Keratinocyte (primary cell): ENCODE measurements around the gene NES. TPM values are rescaled to one million over a fixed set of nuclear protein-coding genes. Genes with fewer than 3 reads are reported as not detected.

ENCODE experiments used
- DNase-seq: peaks from one replicate; pipeline ENCODE4 v3.0.0-alpha.2; 2011; ENCODE audit warnings: low read depth, missing footprints, low spot score
- FAIRE-seq: peaks from 2 replicates; lab custom pipeline; 2011; peaks lifted over from hg19 to GRCh38; lab: Jason Lieb, UNC
- H2AFZ ChIP-seq: 2 replicates; pipeline ENCODE4 v1.6.0; 2012; ENCODE audit warnings: low read length, control low read depth, inconsistent platforms; ENCODE audit not compliant: control insufficient read depth
- H3K27ac ChIP-seq: 2 replicates; pipeline ENCODE4 v1.5.1; 2011; ENCODE audit warnings: low read length; ENCODE audit not compliant: control insufficient read depth, insufficient read depth
- H3K27me3 ChIP-seq: 3 replicates; pipeline ENCODE4 v1.6.0; 2011; ENCODE audit warnings: low read length; ENCODE audit not compliant: control insufficient read depth, insufficient read depth; ENCODE audit errors: extremely low read depth
- H3K36me3 ChIP-seq, 2 experiments: 2 replicates in 1 of 2; 3 replicates in 1 of 2; pipeline ENCODE4 v1.5.1; 2011; ENCODE audit warnings: low read length in 2 of 2, mild to moderate bottlenecking in 1 of 2; ENCODE audit not compliant: control insufficient read depth in 2 of 2, insufficient read depth in 2 of 2; ENCODE audit errors: extremely low read depth in 1 of 2
- H3K4me1 ChIP-seq: 3 replicates; pipeline ENCODE4 v1.5.1; 2011; ENCODE audit warnings: low read length; ENCODE audit not compliant: control insufficient read depth, insufficient read depth; ENCODE audit errors: extremely low read depth
- H3K4me2 ChIP-seq: 3 replicates; pipeline ENCODE4 v1.6.0; 2011; ENCODE audit warnings: low read depth, low read length; ENCODE audit not compliant: control insufficient read depth, insufficient read depth; ENCODE audit errors: extremely low read depth
- H3K4me3 ChIP-seq, 3 experiments: fragments of 200-600 bp in 1 of 3; sonication (generic) in 1 of 3; 2 replicates in 2 of 3; 3 replicates in 1 of 3; pipeline ENCODE4 v1.5.1; 2011 to 2016; ENCODE audit warnings: low read length in 3 of 3, mild to moderate bottlenecking in 3 of 3, control low read depth in 2 of 3, inconsistent platforms in 1 of 3, low read depth in 1 of 3, mixed read lengths in 1 of 3, mixed run types in 1 of 3, moderate library complexity in 1 of 3; ENCODE audit not compliant: control insufficient read depth in 2 of 3, insufficient read depth in 2 of 3; ENCODE audit errors: extremely low read depth in 1 of 3
- H3K79me2 ChIP-seq: 2 replicates; pipeline ENCODE4 v1.6.0; 2012; ENCODE audit warnings: low read length; ENCODE audit not compliant: control insufficient read depth, insufficient read depth
- H3K9ac ChIP-seq: 3 replicates; pipeline ENCODE4 v1.6.0; 2011; ENCODE audit warnings: low read length; ENCODE audit not compliant: control insufficient read depth, insufficient read depth; ENCODE audit errors: extremely low read depth
- H3K9me1 ChIP-seq: 3 replicates; pipeline ENCODE4 v1.6.0; 2011; ENCODE audit warnings: low read length; ENCODE audit not compliant: control insufficient read depth, insufficient read depth; ENCODE audit errors: extremely low read depth
- H3K9me3 ChIP-seq: 2 replicates; pipeline ENCODE4 v1.5.1; 2012; ENCODE audit warnings: low read depth, low read length; ENCODE audit not compliant: control insufficient read depth
- H4K20me1 ChIP-seq: 3 replicates; pipeline ENCODE4 v1.6.0; 2011; ENCODE audit warnings: low read length; ENCODE audit not compliant: control insufficient read depth, insufficient read depth; ENCODE audit errors: extremely low read depth
- CTCF ChIP-seq, 3 experiments: IDR thresholded peaks in 1 of 3; conservative IDR thresholded peaks in 1 of 3; optimal IDR thresholded peaks in 1 of 3; 2 replicates in 2 of 3; 3 replicates in 1 of 3; pipeline versions ENCODE3 to v1.5.1; 2011; ENCODE audit warnings: low read length in 3 of 3, mild to moderate bottlenecking in 3 of 3, moderate library complexity in 2 of 3, control low read depth in 1 of 3, inconsistent platforms in 1 of 3; ENCODE audit not compliant: insufficient read depth in 2 of 3; ENCODE audit errors: extremely low read depth in 1 of 3
- EZH2 ChIP-seq: IDR thresholded peaks from one replicate; pipeline ENCODE4 v1.6.1; 2012; ENCODE audit warnings: inconsistent platforms, mild to moderate bottlenecking, low read length, moderate library complexity
- dilution Hi-C: fragments of 300-500 bp; cut with MboI; formaldehyde crosslinking; loops from one replicate; pipeline ENCODE4 v1.7.0; 2020; ENCODE audit warnings: low sequenced_read_pairs; ENCODE audit not compliant: extremely low pct_ligation_motif_present
- polyA plus RNA-seq, 5 experiments: library from polyadenylated mRNA; depleted of rRNA in 3 of 5; stranded (reverse) in 3 of 5; stranded (forward) in 1 of 5; unstranded in 1 of 5; fragments of >200 nt; gene quantifications; 1 replicate in 1 of 5; 2 replicates in 3 of 5; 3 replicates in 1 of 5; pipeline versions ENCODE4 v1.2.1 to v1.2.3, GENCODE V29; 2011 to 2012; ENCODE audit warnings: missing spikeins in 2 of 5, low read depth in 1 of 5, low replicate concordance in 1 of 5

Gene NES
- polyA plus RNA-seq, 1 donor (not counting 4 experiments of a cell fraction or from before 2014, with no cell fraction given): not detected

DNA sequence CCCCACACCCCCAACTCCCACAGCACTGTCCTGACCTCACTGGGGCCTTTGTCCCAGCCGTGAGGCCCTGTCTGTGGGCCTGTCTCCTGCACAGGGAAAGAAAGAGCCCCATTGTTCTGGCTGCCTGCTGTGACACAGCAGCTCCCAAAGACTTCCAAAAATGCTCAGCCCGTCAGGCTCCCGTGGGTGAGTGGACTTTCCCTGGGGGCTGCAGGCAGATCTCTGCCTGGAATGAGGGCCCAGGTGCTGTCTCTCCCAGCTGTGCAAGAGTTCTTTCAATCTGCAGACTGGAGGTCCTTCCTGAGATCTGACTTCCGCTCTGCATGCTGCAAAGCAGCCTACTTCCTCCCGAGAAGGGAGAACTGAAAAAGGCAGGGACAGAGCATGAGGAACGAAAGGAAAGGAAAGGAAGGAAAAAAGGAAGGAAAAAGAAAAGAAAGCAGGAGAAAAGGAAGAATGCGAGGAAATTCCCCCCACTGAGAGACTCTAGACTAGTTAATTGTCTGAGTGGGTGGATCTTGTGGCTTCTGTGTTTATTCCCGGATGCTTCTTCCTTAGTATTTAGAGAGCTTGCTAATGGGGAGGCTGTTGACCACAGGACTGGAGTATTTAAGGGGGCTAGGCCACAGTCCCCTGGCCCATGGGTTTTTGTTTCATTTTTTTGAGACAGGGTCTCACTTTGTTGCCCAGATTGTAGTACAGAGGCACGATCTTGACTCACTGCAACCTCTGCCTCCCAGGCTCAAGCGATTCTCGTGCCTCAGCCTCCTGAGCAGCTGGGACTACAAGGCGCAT is 15.0 kb downstream of the NES start:
- no peak for TF ChIP-seq EZH2
- TF ChIP-seq CTCF (optimal IDR thresholded peaks at IDR 0.05 in 1 of 3, IDR thresholded peaks at IDR 0.05 in 1 of 3, conservative IDR thresholded peaks at IDR 0.05 in 1 of 3; ENCODE audit: extremely low read depth in 1 of 3, insufficient read depth in 2 of 3, low read length in 3 of 3): no peak
- Histone ChIP-seq H3K27me3 (peaks cover 8% of the 10 kb centered on the region), H2AFZ (no peak overlapping the region), H3K36me3 (no peaks in the 10 kb centered on the region), H3K79me2 (no peaks in the 10 kb centered on the region), H3K27ac (no peak overlapping the region), H3K9ac (no peak overlapping the region), H3K4me2 (no peak overlapping the region), H3K9me3 (no peaks in the 10 kb centered on the region), H3K4me3 (no peak overlapping the region), H3K9me1 (no peaks in the 10 kb centered on the region), H4K20me1 (no peaks in the 10 kb centered on the region), H3K4me1 (peaks cover 23% of the 10 kb centered on the region)
- dilution Hi-C loops: no loop called here
- no peak for FAIRE-seq
- no peak for DNase-seq

GRCh38 chr1:156660752-156661112 is 16.5 kb downstream of the NES start:
- TF ChIP-seq CTCF (optimal IDR thresholded peaks at IDR 0.05 in 1 of 3, IDR thresholded peaks at IDR 0.05 in 1 of 3, conservative IDR thresholded peaks at IDR 0.05 in 1 of 3; ENCODE audit: extremely low read depth in 1 of 3, insufficient read depth in 2 of 3, low read length in 3 of 3) (no peak), EZH2 (no peak)
- Histone ChIP-seq H3K79me2 (no peaks in the 10 kb centered on the region), H3K9me1 (no peaks in the 10 kb centered on the region), H3K4me2 (peak overlapping the region; percentile 35), H4K20me1 (peaks cover 4% of the 10 kb centered on the region), H3K9me3 (no peaks in the 10 kb centered on the region), H3K4me1 (peaks cover 26% of the 10 kb centered on the region), H3K27me3 (peaks cover 22% of the 10 kb centered on the region), H3K4me3 (peak overlapping the region in 1 of 3 experiments; percentile 4), H2AFZ (no peak overlapping the region), H3K36me3 (no peaks in the 10 kb centered on the region), H3K9ac (no peak overlapping the region), H3K27ac (peak overlapping the region; percentile 15)
- DNase-seq: no peak
- dilution Hi-C loops: no loop called here
- FAIRE-seq: no peak
